Fibroblast of mammary gland (primary cell): Measurements from ENCODE around the gene FGF19.

Source experiments
- DNase-seq: peaks from one replicate; pipeline ENCODE4 v3.0.0-alpha.2; 2010; ENCODE audit warnings: low read depth
- H3K4me3 ChIP-seq: 2 replicates; pipeline ENCODE4 v1.5.1; 2011; ENCODE audit warnings: low read depth, mild to moderate bottlenecking, low read length, moderate library complexity; ENCODE audit not compliant: control insufficient read depth
- TF ChIP-seq, protein P1 (sequence below): conservative IDR thresholded peaks from 2 replicates; pipeline ENCODE4 v1.5.1; 2011; ENCODE audit warnings: low read depth, low read length, inconsistent platforms; ENCODE audit not compliant: control insufficient read depth, insufficient read depth

The FGF19 gene

DNA sequence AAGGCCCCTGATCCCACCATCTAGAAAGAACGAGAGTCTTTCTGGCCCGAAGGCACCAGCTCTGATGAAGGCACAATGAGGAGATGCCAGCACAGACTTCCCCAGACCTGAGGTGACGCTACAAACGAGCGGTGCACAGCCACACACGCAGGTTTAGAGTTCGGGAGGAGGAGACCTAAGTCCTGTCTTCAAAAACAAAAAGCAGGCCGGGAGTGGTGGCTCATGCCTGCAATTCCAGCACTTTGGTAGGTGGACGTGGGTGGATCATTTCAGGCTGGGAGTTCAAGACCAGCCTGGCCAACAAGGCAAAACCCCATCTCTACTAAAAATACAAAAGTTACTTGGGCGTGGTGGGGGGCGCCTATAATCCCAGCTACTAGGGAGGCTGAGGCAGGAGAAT is 38.2 kb downstream of the FGF19 start:
- no peak for DNase-seq
- H3K4me3 ChIP-seq = no peak overlapping the region
- TF ChIP-seq, protein P1, sequence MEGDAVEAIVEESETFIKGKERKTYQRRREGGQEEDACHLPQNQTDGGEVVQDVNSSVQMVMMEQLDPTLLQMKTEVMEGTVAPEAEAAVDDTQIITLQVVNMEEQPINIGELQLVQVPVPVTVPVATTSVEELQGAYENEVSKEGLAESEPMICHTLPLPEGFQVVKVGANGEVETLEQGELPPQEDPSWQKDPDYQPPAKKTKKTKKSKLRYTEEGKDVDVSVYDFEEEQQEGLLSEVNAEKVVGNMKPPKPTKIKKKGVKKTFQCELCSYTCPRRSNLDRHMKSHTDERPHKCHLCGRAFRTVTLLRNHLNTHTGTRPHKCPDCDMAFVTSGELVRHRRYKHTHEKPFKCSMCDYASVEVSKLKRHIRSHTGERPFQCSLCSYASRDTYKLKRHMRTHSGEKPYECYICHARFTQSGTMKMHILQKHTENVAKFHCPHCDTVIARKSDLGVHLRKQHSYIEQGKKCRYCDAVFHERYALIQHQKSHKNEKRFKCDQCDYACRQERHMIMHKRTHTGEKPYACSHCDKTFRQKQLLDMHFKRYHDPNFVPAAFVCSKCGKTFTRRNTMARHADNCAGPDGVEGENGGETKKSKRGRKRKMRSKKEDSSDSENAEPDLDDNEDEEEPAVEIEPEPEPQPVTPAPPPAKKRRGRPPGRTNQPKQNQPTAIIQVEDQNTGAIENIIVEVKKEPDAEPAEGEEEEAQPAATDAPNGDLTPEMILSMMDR = no peak

DNA sequence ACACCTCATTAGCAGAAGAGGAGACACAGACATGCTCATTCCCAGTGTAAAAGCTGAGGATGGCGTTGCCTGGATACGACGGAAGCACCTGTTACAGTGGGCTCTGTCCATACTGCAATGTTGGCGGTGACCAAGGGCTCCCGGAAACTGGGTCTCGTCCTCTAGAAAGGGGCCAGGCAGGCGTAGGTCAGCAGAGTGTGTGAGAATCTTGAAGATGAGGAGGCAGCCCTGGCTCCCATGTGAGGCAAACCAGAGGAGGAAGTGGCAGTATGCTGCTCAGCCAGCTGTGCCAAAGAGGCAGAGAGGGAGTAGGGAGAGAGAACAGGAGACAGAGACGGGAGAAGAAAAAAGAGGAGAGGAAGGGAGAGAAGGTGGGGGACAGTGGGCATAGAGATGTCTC is 38.9 kb downstream of the FGF19 start:
- TF ChIP-seq, protein P1 = no peak
- no peak for DNase-seq
- no peak overlapping the region for H3K4me3 ChIP-seq

DNA sequence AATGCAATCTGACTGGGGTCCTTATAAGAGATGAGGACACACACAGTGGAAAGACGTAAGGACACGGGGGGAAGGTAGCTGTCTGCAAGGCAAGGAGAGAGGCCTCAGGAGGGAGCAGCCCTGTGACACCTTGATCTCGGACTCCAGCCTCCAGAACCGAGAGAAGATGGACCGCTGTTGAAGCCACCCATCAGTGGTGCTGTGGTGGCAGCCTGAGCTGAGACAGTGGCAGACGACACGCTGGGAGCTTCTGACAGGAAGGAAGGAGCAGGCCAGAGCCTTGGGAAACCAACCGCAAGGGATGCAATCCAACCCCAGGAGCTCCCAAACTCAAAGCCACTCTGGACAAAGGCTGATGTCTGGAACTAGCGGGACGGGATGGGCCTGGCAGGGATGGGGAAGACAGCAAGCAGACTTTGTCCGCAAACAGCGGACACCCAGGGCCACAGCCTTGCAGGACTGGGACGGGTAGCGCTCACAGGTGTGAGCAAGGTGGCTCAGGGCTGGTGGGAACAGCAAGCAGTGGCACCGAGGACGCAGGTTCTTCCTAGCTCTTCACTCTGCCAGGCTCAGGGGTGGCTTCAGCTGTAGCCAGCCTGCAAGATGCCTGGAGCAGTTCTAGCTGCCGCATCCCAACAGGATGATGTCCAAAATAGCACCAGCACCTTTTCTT is 39.6 kb downstream of the FGF19 start:
- TF ChIP-seq, protein P1 = no peak
- no peak for DNase-seq

DNA sequence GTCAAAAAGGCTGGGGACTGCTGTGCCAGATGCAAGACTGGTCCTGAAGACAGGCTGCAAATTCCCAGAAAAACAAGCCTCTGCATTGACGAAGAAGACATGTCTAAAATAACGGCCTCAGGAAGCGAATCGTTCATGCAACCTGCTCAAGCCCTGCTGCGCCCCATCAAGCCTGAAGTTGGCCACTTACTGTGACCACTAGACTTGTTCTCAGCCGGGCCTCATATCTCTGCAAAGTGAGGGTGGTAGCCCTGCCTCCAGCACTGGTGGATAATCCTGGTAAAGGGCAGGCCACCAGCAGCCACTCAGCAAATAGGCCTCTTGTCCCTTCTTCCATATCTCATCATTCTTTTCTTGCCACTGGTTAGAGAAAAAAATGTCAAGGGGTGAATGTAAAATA is 40.5 kb downstream of the FGF19 start:
- TF ChIP-seq, protein P1 = no peak
- H3K4me3 ChIP-seq = no peak overlapping the region
- no peak for DNase-seq

More for the DNA sequence above, 39.6 kb downstream of the FGF19 start:
- H3K4me3 ChIP-seq = no peak overlapping the region

DNA sequence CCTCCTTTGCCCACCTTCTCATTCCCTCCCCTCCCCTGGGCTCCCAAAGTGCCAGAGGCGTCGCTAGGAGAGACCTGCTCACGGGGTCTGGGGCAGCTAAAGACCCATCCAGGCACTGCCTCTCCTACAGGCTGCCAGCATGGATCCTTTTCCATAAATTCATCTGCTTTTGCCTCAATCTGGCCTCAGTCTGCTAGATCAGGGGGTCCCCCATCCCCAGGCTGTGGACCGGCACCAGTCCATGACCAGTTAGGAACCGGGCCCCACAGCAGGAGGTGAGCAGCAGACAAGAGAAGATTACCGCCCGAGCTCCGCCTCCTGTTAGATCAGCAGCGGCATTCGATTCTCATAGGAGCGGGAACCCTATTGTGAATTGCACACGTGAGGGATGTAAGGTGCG is 41.0 kb downstream of the FGF19 start:
- H3K4me3 ChIP-seq = no peak overlapping the region
- TF ChIP-seq, protein P1 = no peak
- no peak for DNase-seq

DNA sequence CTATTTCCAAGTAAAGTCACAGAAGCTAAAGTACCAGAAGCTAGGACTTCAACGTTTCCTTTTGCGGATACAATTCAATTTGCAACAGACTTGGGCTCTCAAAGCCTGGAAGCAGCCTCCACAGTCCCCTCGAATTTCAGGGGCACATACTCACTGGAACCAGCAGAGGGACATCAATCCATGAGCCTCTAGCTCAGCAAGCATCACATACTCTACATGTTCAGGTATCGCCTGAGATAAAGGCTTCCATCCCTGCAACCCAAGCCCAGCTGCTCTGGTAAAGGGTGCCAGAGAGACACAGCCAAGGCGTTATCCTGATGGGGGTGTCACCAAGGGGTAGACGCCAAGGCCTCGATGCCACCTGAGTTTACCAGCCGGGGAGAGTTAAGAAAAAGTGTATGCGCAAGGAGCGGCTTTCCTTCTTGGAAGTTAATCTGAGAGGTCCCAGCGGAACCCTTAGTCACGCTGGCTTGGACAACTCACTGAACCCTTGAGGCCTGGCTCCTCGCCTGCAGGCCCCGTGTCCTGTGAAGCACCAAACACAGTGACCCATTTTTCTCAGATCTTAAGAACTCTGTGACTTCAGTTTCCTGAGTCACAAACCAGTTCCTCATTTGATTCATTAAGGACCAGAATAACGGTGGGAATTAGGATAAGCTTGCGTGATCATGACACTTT is 41.7 kb downstream of the FGF19 start:
- peak; percentile 56 for DNase-seq
- H3K4me3 ChIP-seq = no peak overlapping the region
- TF ChIP-seq, protein P1 = peak; percentile 28
